Activated naive CD8-positive, alpha-beta T cell treated with anti-CD3 and anti-CD28 coated beads, Interleukin-2, amount 50 U/mL, for 24 hours (primary cell): ENCODE measurements around the gene PRLHR.

Experiments used
- ATAC-seq: fragments of 150-1000 bp; cut with Tn5 transposase; one replicate; pipeline ENCODE4 v1.10.0; 2021
- DNase-seq: peaks from one replicate; pipeline ENCODE4 v3.0.0; 2021
- H3K27ac Mint-ChIP-seq: one replicate; pipeline ENCODE4 v1.8.0; 2021; ENCODE audit warnings: mild to moderate bottlenecking, mixed read lengths
- H3K27me3 Mint-ChIP-seq: one replicate; pipeline ENCODE4 v1.8.0; 2021; ENCODE audit warnings: mixed read lengths
- H3K36me3 Mint-ChIP-seq: one replicate; pipeline ENCODE4 v1.8.0; 2021; ENCODE audit warnings: low read depth, mixed read lengths
- H3K4me1 Mint-ChIP-seq: one replicate; pipeline ENCODE4 v1.8.0; 2021; ENCODE audit warnings: mixed read lengths
- H3K4me3 Mint-ChIP-seq: one replicate; pipeline ENCODE4 v1.8.0; 2021; ENCODE audit warnings: mild to moderate bottlenecking, moderate library complexity, mixed read lengths
- H3K9me3 Mint-ChIP-seq: one replicate; pipeline ENCODE4 v1.8.0; 2021; ENCODE audit warnings: mixed read lengths

PRLHR gene

GRCh38 chr10:118562851-118563250 lies 32.6 kb downstream of the PRLHR start:
- DNase-seq, result no peak
- ATAC-seq, result no peak
- H3K36me3 Mint-ChIP-seq, result no peaks in the 10 kb centered on the region
- H3K27me3 Mint-ChIP-seq, result peaks cover 11% of the 10 kb centered on the region
- peaks cover under 1% of the 10 kb centered on the region for H3K4me1 Mint-ChIP-seq
- H3K9me3 Mint-ChIP-seq, result peaks cover 8% of the 10 kb centered on the region
- no peak overlapping the region for H3K4me3 Mint-ChIP-seq
- H3K27ac Mint-ChIP-seq, result no peak overlapping the region

GRCh38 chr10:118557946-118558345 lies 37.5 kb downstream of the PRLHR start:
- peaks cover 37% of the 10 kb centered on the region for H3K27me3 Mint-ChIP-seq
- ATAC-seq (no peak), DNase-seq (no peak)
- H3K4me3 Mint-ChIP-seq, result no peak overlapping the region
- no peaks in the 10 kb centered on the region for H3K36me3 Mint-ChIP-seq
- no peak overlapping the region for H3K27ac Mint-ChIP-seq
- no peaks in the 10 kb centered on the region for H3K4me1 Mint-ChIP-seq
- peaks cover 15% of the 10 kb centered on the region for H3K9me3 Mint-ChIP-seq

- Mint-ChIP-seq H3K36me3 (no peaks in the 10 kb centered on the region), H3K27me3 (peaks cover 38% of the 10 kb centered on the region), H3K4me3 (no peak overlapping the region), H3K27ac (no peak overlapping the region), H3K4me1 (no peaks in the 10 kb centered on the region), H3K9me3 (peaks cover 6% of the 10 kb centered on the region)
- DNase-seq, result no peak
- no peak for ATAC-seq
These were observed 43.8 kb downstream of the PRLHR start for GRCh38 chr10:118551535-118552100.

- Mint-ChIP-seq H3K9me3 (no peaks in the 10 kb centered on the region), H3K4me1 (no peaks in the 10 kb centered on the region), H3K4me3 (no peak overlapping the region), H3K27ac (no peak overlapping the region), H3K36me3 (no peaks in the 10 kb centered on the region), H3K27me3 (peaks cover 39% of the 10 kb centered on the region)
- DNase-seq (no peak), ATAC-seq (no peak)
These were observed 48.2 kb downstream of the PRLHR start for GRCh38 chr10:118547282-118547681.

- Mint-ChIP-seq H3K36me3 (no peaks in the 10 kb centered on the region), H3K9me3 (no peaks in the 10 kb centered on the region), H3K27me3 (peaks cover 37% of the 10 kb centered on the region), H3K27ac (no peak overlapping the region), H3K4me1 (no peaks in the 10 kb centered on the region), H3K4me3 (no peak overlapping the region)
- ATAC-seq, result no peak
- no peak for DNase-seq
These were observed 49.0 kb downstream of the PRLHR start for GRCh38 chr10:118546479-118546878.

- no peak for ATAC-seq
- Mint-ChIP-seq H3K36me3 (no peaks in the 10 kb centered on the region), H3K4me1 (no peaks in the 10 kb centered on the region), H3K4me3 (no peak overlapping the region), H3K27ac (no peak overlapping the region), H3K9me3 (no peaks in the 10 kb centered on the region), H3K27me3 (peaks cover 34% of the 10 kb centered on the region)
- no peak for DNase-seq
These were observed 50.1 kb downstream of the PRLHR start for GRCh38 chr10:118545381-118545780.

- ATAC-seq, result no peak
- no peak for DNase-seq
- H3K36me3 Mint-ChIP-seq, result no peaks in the 10 kb centered on the region
- H3K9me3 Mint-ChIP-seq, result no peaks in the 10 kb centered on the region
- H3K4me1 Mint-ChIP-seq, result no peaks in the 10 kb centered on the region
- H3K27ac Mint-ChIP-seq, result no peak overlapping the region
- peaks cover 36% of the 10 kb centered on the region for H3K27me3 Mint-ChIP-seq
- no peak overlapping the region for H3K4me3 Mint-ChIP-seq
These were observed 51.0 kb downstream of the PRLHR start for GRCh38 chr10:118544401-118544948.

DNA sequence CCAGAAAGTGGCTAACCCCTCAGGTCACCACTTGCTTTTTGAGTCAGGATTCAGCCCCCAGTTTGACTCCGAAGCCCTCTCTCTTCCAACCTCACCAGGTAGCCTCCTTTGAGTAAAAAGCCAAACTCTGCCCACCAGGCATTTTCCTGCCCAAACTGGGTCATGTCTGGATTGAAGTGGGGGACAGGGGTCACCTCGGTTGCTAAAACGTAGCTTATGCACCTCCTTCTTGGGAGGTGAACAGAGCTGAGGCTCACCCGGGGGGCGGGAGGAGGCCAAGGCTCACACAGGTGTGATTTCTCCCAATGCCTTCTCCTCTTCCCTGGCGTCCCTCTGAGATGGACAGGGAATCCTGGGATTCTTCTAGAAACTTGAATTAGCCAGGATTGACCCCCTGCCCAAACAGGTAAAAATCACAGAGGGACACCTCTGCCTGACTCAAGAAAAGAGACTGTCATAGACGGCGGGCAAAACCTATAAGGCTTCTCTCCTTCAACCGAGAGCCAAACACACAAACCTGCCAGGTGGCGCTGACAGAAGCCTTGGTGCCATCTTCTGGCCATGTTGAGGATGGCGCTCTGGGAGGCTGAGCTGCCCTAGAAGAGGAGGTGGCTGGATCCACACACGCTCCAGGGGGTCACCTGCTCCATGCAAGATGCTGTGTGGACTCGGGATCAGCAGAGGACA lies 51.6 kb downstream of the PRLHR start:
- H3K4me1 Mint-ChIP-seq, result no peaks in the 10 kb centered on the region
- DNase-seq, result peak; percentile 41
- no peaks in the 10 kb centered on the region for H3K36me3 Mint-ChIP-seq
- H3K27me3 Mint-ChIP-seq, result peaks cover 40% of the 10 kb centered on the region
- ATAC-seq, result peak; percentile 43
- no peak overlapping the region for H3K27ac Mint-ChIP-seq
- no peak overlapping the region for H3K4me3 Mint-ChIP-seq
- H3K9me3 Mint-ChIP-seq, result no peaks in the 10 kb centered on the region

DNA sequence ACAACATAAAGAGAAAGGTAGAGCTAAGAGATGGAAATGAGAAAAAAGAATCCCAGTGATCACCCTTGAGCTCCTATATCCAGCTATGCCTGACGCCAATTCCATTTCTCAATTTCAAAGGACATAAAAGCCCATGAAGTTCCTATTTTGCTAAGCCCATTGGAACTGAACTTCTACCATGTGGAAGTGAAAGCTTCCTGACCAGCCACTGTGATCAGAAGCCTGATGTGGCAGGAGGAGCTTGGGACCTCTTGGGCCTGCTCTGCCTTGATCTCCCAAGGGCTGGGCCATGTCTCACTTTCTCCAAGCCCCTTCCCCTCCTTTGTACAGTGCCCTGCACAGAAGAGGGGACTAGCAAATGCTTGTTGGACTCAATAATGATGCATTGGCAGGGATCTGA lies 52.7 kb downstream of the PRLHR start:
- no peak for ATAC-seq
- H3K27ac Mint-ChIP-seq, result no peak overlapping the region
- H3K36me3 Mint-ChIP-seq, result no peaks in the 10 kb centered on the region
- H3K4me3 Mint-ChIP-seq, result no peak overlapping the region
- H3K9me3 Mint-ChIP-seq, result no peaks in the 10 kb centered on the region
- H3K4me1 Mint-ChIP-seq, result no peaks in the 10 kb centered on the region
- H3K27me3 Mint-ChIP-seq, result peaks cover 40% of the 10 kb centered on the region
- DNase-seq, result no peak

- H3K27ac Mint-ChIP-seq, result no peak overlapping the region
- no peak for DNase-seq
- H3K4me3 Mint-ChIP-seq, result no peak overlapping the region
- H3K4me1 Mint-ChIP-seq, result no peaks in the 10 kb centered on the region
- ATAC-seq, result no peak
- H3K27me3 Mint-ChIP-seq, result peaks cover 40% of the 10 kb centered on the region
- H3K36me3 Mint-ChIP-seq, result no peaks in the 10 kb centered on the region
- H3K9me3 Mint-ChIP-seq, result no peaks in the 10 kb centered on the region
These were observed 53.2 kb downstream of the PRLHR start for GRCh38 chr10:118542205-118542604.

- H3K36me3 Mint-ChIP-seq, result no peaks in the 10 kb centered on the region
- H3K4me3 Mint-ChIP-seq, result no peak overlapping the region
- peaks cover 41% of the 10 kb centered on the region for H3K27me3 Mint-ChIP-seq
- no peak overlapping the region for H3K27ac Mint-ChIP-seq
- no peaks in the 10 kb centered on the region for H3K9me3 Mint-ChIP-seq
- ATAC-seq, result no peak
- no peak for DNase-seq
- H3K4me1 Mint-ChIP-seq, result no peaks in the 10 kb centered on the region
These were observed 53.7 kb downstream of the PRLHR start for GRCh38 chr10:118541718-118542117.
